Renal cortex interstitium (tissue), 11 donors: Measurements from ENCODE around the gene DZIP1L. TPM values are rescaled to one million over a fixed set of nuclear protein-coding genes. Genes with fewer than 3 reads are reported as not detected.

ENCODE experiments used
- DNase-seq, 11 donors: peaks; one replicate each; pipeline ENCODE4 v3.0.0-alpha.2; 2013; ENCODE audit warnings: low read depth in 9 of 11, low spot score in 4 of 11; ENCODE audit errors: extremely low read depth in 1 of 11
- polyA plus RNA-seq, 3 donors: library from polyadenylated mRNA; unstranded; fragments of 120-200 nt; gene quantifications; one replicate each; pipeline ENCODE4 v1.2.1, GENCODE V29; 2013; ENCODE audit not compliant: insufficient read length in 3 of 3

The DZIP1L gene
- polyA plus RNA-seq, 3 donors = 14.5 to 25.7 (median 16.4) TPM

- DNase-seq = no peak
Measured at GRCh38 chr3:138081371-138082084, 33.9 kb downstream of the DZIP1L start.

GRCh38 chr3:138079901-138080300, 35.5 kb downstream of the DZIP1L start:
- DNase-seq = no peak

GRCh38 chr3:138078901-138079344, 36.5 kb downstream of the DZIP1L start:
- DNase-seq = no peak

- DNase-seq = no peak
Measured at GRCh38 chr3:138078096-138078495, 37.3 kb downstream of the DZIP1L start.

- no peak for DNase-seq
Measured at GRCh38 chr3:138072796-138073195, 42.6 kb downstream of the DZIP1L start.

GRCh38 chr3:138070006-138070405, 45.4 kb downstream of the DZIP1L start:
- no peak for DNase-seq

- peak; percentile 41 to 64 (median 53) for DNase-seq
Measured at GRCh38 chr3:138068579-138069174, 46.7 kb downstream of the DZIP1L start.

- DNase-seq = no peak
Measured at GRCh38 chr3:138068046-138068445, 47.4 kb downstream of the DZIP1L start.

- no peak for DNase-seq
Measured at GRCh38 chr3:138066972-138067371, 48.4 kb downstream of the DZIP1L start.

GRCh38 chr3:138066383-138066782, 49.0 kb downstream of the DZIP1L start:
- DNase-seq = no peak

GRCh38 chr3:138065949-138066348, 49.5 kb downstream of the DZIP1L start:
- DNase-seq = no peak

- DNase-seq = no peak
Measured at GRCh38 chr3:138063416-138063815, 52.0 kb downstream of the DZIP1L start.

- DNase-seq = no peak
Measured at GRCh38 chr3:138062626-138063025, 52.8 kb downstream of the DZIP1L start.

- DNase-seq = no peak
Measured at GRCh38 chr3:138062037-138062436, 53.4 kb downstream of the DZIP1L start.

- no peak for DNase-seq
Measured at GRCh38 chr3:138060792-138061191, 54.6 kb downstream of the DZIP1L start.

GRCh38 chr3:138059261-138059660, 56.1 kb downstream of the DZIP1L start:
- no peak for DNase-seq

GRCh38 chr3:138057384-138057783, 58.0 kb downstream of the DZIP1L start:
- no peak for DNase-seq

- no peak for DNase-seq
Measured at GRCh38 chr3:138054057-138054456, 61.4 kb downstream of the DZIP1L start.

GRCh38 chr3:138051947-138052802, 63.2 kb downstream of the DZIP1L start:
- DNase-seq = peak in 10 of 11 donors; percentile 6 to 28 (median 17)
